Stimulated activated CD4-positive, alpha-beta T cell treated with anti-CD3 and anti-CD28 coated beads, Interleukin-15, amount 100 ng/mL, for 1 hour (primary cell): ENCODE data around the gene NT5C.

Experiments used
- DNase-seq, 2 donors: peaks; one replicate each; pipeline ENCODE4 v3.0.0-alpha.2; 2020; ENCODE audit warnings: low read depth in 1 of 2, low spot score in 1 of 2

The NT5C gene

GRCh38 chr17:75118307-75118706, 13.2 kb downstream of the NT5C start:
- no peak for DNase-seq

GRCh38 chr17:75116737-75117136, 14.8 kb downstream of the NT5C start:
- DNase-seq = no peak

- DNase-seq = no peak
These were observed 16.0 kb downstream of the NT5C start for GRCh38 chr17:75115555-75115954.

GRCh38 chr17:75114552-75115314, 16.8 kb downstream of the NT5C start:
- DNase-seq = no peak

- DNase-seq = peak; percentile 65 to 82
These were observed 17.6 kb downstream of the NT5C start for GRCh38 chr17:75113798-75114551.

GRCh38 chr17:75111777-75112335, 19.7 kb downstream of the NT5C start:
- no peak for DNase-seq

GRCh38 chr17:75110234-75110937, 21.2 kb downstream of the NT5C start:
- no peak for DNase-seq

GRCh38 chr17:75109407-75110233, 21.9 kb downstream of the NT5C start, which contains the start of gene ARMC7:
TSS of gene ARMC7 (plus strand) at chr17:75109969. CDS start at chr17:75110289, 320 bp downstream.
- DNase-seq = peak; percentile 84 to 91

GRCh38 chr17:75109046-75109406, 22.5 kb downstream of the NT5C start:
- no peak for DNase-seq

- DNase-seq = no peak
These were observed 23.3 kb downstream of the NT5C start for GRCh38 chr17:75108193-75108592.

GRCh38 chr17:75105126-75106080, 26.1 kb downstream of the NT5C start:
- DNase-seq = no peak

- no peak for DNase-seq
These were observed 27.7 kb downstream of the NT5C start for GRCh38 chr17:75103601-75104554.

- DNase-seq = no peak
These were observed 29.1 kb downstream of the NT5C start for GRCh38 chr17:75102385-75102821.

- DNase-seq = no peak
These were observed 31.5 kb downstream of the NT5C start for GRCh38 chr17:75099881-75100595.

GRCh38 chr17:75098861-75099260, 32.7 kb downstream of the NT5C start:
- DNase-seq = no peak

- no peak for DNase-seq
These were observed 33.7 kb downstream of the NT5C start for GRCh38 chr17:75097865-75098264.

- DNase-seq = no peak
These were observed 35.4 kb downstream of the NT5C start for GRCh38 chr17:75096082-75096625.
